Breast epithelium (tissue), 3 donors: ENCODE results near the gene STMND1.

Experiments used
- CTCF ChIP-seq, 3 donors: fragments of 450-650 bp; IDR thresholded peaks; one replicate each; pipeline ENCODE4 v1.5.1; 2016 to 2017; ENCODE audit warnings: antibody characterized with exemption in 3 of 3, mild to moderate bottlenecking in 3 of 3, moderate library complexity in 3 of 3
- POLR2AphosphoS5 ChIP-seq, 3 donors: sonication (generic); formaldehyde crosslinking; IDR thresholded peaks; one replicate each; pipeline ENCODE4 v1.6.1; 2017; ENCODE audit warnings: antibody characterized with exemption in 3 of 3

GRCh38 chr6:17088091-17088611 is 13.7 kb upstream of the STMND1 start:
- no peak for TF ChIP-seq POLR2AphosphoS5 (IDR thresholded peaks at IDR 0.05)
- TF ChIP-seq CTCF (IDR thresholded peaks at IDR 0.05), result no peak
